Central memory CD8-positive, alpha-beta T cell (primary cell): ENCODE data around the gene GNPDA1.

Experiments
- ATAC-seq: fragments of 150-1000 bp; cut with Tn5 transposase; replicated peaks from 2 replicates; pipeline ENCODE4 v1.10.0; 2022; ENCODE audit warnings: mild to moderate bottlenecking, moderate FRiP score, moderate number of reproducible peaks; ENCODE audit not compliant: poor library complexity, severe bottlenecking; ENCODE audit errors: extremely low read depth
- DNase-seq, 2 donors: peaks; one replicate each; pipeline ENCODE4 v3.0.0; 2021; ENCODE audit warnings: low spot score in 2 of 2
- H3K27ac Mint-ChIP-seq: one replicate; pipeline ENCODE4 v1.8.0; 2022; ENCODE audit warnings: low read depth, mild to moderate bottlenecking, moderate library complexity, mixed read lengths
- H3K27me3 Mint-ChIP-seq: one replicate; pipeline ENCODE4 v1.8.0; 2022; ENCODE audit warnings: mixed read lengths
- H3K36me3 Mint-ChIP-seq: one replicate; pipeline ENCODE4 v1.8.0; 2022; ENCODE audit warnings: mild to moderate bottlenecking, moderate library complexity, mixed read lengths; ENCODE audit not compliant: insufficient read depth
- H3K4me1 Mint-ChIP-seq: one replicate; pipeline ENCODE4 v1.8.0; 2022; ENCODE audit warnings: mixed read lengths
- H3K4me3 Mint-ChIP-seq: one replicate; pipeline ENCODE4 v1.8.0; 2022; ENCODE audit warnings: mild to moderate bottlenecking, moderate library complexity, mixed read lengths
- H3K9me3 Mint-ChIP-seq: one replicate; pipeline ENCODE4 v1.8.0; 2022; ENCODE audit warnings: mixed read lengths

GNPDA1 gene

DNA sequence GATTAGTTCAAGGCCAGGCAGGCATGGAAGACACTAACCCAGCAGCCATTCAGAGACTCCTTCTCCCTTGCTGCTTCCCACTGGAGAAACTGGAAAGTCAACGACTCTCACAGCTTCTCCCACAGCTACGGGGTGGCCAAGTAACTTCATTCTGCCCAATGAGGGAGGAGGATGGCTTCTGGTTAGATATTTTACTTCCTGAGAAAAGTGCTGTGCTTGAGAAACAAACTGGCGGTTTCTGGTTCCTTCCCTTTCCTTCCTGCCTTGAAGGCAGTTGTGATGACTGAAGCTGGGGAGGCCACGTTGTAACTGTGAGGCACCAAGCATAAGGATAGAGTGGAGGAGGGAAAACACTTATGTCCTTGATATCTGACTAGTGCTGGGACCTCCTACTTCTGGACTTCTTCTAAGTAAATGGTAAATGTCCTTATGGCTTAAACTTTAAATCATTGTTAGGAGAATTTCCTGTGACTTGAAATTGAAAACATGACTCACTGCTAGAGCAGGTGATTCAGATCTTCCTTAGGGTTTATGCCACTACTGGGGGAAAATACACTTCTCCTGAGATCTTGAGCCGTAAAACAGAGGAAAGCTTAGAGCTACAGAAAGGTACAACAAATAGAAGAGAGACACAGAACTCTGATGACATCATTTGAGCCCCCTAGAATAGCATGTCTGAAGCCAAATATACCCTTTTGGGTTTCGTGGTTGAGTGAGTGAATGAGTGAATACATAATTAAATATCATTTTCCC lies 3.1 kb upstream of the GNPDA1 start:
- Mint-ChIP-seq H3K4me1 (peaks cover 50% of the 10 kb centered on the region), H3K36me3 (peaks cover 13% of the 10 kb centered on the region), H3K27me3 (no peaks in the 10 kb centered on the region), H3K4me3 (peak overlapping the region; percentile 36), H3K27ac (peak overlapping the region; percentile 83), H3K9me3 (no peaks in the 10 kb centered on the region)
- DNase-seq (no peak), ATAC-seq (peak; percentile 62)

DNA sequence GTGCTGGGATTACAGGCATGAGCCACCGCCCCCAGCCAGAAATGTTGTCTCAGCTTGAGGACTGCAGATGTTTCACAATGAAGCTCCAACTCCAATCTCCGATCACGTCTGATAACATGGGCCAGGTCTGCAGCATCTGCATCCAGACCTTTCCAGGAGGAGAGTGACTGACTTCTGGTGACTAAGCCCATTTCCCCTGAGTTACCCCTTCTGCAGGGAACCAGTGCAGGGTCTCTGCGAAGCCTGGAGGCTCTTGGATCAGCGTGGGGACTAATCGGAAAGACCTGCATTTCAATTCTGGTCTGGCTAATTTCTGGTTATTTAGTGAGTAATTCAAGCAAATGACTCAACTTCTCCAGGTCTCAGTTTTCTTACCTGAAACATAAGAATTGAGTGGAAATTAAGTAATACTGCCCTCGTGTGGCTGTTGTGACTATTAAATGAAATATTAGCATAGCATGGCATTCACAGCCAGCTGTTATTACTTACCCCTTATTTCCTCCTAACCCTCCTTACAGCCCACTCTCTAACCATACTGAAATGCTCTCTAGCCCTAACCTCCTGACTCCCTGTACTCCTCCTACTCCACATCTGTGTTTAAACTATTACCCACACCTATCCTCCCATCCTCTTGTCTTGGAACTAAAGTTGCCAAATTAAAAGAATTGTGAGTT lies 2.2 kb upstream of the GNPDA1 start:
- no peaks in the 10 kb centered on the region for H3K27me3 Mint-ChIP-seq
- DNase-seq: peak in 1 of 2 donors; percentile 39

DNA sequence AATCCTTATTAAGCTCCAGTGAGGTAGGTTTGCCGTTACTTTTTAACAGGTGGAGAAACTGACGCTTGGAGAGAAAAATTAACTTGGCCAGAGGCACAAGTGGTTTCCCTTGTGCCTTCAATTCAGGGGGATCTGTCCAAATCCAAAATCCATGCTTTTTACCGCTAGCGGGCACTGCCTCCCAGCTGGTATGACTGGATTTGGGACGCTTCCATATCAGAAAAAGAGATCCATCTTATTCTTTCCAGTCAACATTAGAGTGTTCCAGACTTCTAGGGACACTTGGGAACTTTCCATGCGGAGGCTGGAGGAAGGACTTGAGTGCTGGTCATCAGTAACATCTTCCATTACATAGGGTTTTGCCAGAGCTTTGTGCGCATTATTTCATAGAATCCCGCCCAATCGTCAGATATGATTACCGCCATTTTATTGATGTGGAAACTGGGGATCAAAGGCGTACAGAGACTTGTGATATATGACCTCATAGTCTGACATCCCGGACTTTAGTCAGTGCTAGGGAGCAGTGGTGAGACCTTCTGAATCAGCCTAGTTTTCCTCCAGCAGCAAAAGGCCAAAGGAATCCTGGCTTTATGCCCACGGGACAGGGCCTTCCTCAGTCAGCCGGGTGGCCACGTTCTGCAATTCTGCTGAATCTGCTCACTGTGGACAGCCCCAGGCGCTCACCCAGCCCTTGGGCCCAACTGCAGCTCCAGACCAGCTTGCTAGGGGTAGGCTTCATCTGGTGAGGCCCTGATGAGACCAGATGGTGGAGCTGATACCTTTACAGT lies 1.1 kb upstream of the GNPDA1 start:
- DNase-seq: no peak
- Mint-ChIP-seq H3K36me3 (peaks cover 13% of the 10 kb centered on the region), H3K4me3 (peak overlapping the region; percentile 77), H3K27ac (peak overlapping the region; percentile 77), H3K4me1 (peaks cover 50% of the 10 kb centered on the region), H3K27me3 (no peaks in the 10 kb centered on the region), H3K9me3 (no peaks in the 10 kb centered on the region)
- no peak for ATAC-seq

More for the DNA sequence above, 2.2 kb upstream of the GNPDA1 start:
- no peaks in the 10 kb centered on the region for H3K9me3 Mint-ChIP-seq
- H3K4me1 Mint-ChIP-seq: peaks cover 50% of the 10 kb centered on the region
- H3K27ac Mint-ChIP-seq: peak overlapping the region; percentile 83
- peaks cover 13% of the 10 kb centered on the region for H3K36me3 Mint-ChIP-seq
- H3K4me3 Mint-ChIP-seq: peak overlapping the region; percentile 36
- ATAC-seq: peak; percentile 53

DNA sequence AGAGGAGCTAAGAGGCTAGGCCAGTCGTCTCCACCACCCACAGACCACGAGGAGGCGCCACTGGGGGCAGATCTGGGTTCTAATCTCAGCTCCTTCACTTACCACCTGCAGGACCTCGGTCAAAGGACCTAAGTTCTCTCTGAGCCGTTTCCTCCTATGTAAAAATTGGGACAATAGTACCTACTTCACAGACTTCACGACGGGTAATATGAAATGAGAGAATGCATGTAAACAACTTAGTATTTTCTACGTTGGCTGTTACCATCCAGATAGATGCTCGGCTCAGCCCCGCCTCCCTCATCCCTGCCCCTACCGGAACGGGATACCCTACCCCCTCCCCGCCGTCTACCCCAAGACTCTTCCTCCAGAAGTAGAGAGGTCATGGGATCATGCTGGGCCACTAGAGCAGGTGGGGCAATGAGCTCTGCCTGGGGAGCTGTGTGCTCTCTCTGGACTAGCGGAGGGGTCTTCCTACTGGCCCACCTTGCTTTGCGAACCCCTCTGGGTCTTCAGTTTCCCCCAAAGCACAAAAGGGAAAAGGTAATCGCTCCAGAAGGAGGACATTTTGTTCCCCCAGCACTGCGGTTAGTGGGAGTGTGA lies 541 bp downstream of the GNPDA1 start:
- H3K27me3 Mint-ChIP-seq: no peaks in the 10 kb centered on the region
- H3K36me3 Mint-ChIP-seq: peaks cover 13% of the 10 kb centered on the region
- ATAC-seq (no peak), DNase-seq (no peak)
- peak overlapping the region; percentile 22 for H3K27ac Mint-ChIP-seq
- H3K9me3 Mint-ChIP-seq: no peaks in the 10 kb centered on the region
- H3K4me3 Mint-ChIP-seq: peak overlapping the region; percentile 77
- peaks cover 49% of the 10 kb centered on the region for H3K4me1 Mint-ChIP-seq

DNA sequence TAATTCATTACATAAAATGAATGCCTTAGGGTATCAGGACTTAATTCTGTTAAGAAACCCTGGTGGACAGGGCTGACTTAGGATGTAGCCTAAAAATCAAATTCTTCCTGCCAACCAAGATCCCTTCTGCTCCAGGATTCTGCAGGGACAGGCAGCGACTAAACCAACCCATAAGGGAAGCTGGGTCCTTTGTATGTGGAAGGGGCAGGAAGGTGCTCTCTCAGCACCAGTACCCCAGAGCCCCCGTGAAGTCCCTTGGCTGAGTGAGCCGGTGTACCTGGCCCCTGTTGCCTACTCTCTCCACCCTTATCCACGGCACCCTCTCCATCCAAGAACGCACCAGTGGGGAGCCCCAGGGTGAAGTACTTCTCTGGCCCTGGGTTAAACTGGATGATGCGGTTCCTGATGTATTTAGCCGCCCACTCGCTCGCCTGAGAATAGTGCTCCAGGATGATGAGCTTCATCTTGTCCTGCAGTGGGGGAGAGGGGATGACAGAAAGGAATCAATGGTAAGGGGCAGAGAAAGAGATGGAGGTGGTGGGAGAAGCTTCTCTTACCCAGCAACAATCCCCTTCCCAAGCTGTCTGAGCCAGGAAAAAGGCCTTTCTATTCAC lies 1.1 kb downstream of the GNPDA1 start:
- H3K4me3 Mint-ChIP-seq: peak overlapping the region; percentile 77
- no peaks in the 10 kb centered on the region for H3K9me3 Mint-ChIP-seq
- ATAC-seq (no peak), DNase-seq (no peak)
- peak overlapping the region; percentile 22 for H3K27ac Mint-ChIP-seq
- peaks cover 14% of the 10 kb centered on the region for H3K36me3 Mint-ChIP-seq
- H3K4me1 Mint-ChIP-seq: peaks cover 51% of the 10 kb centered on the region
- no peaks in the 10 kb centered on the region for H3K27me3 Mint-ChIP-seq

DNA sequence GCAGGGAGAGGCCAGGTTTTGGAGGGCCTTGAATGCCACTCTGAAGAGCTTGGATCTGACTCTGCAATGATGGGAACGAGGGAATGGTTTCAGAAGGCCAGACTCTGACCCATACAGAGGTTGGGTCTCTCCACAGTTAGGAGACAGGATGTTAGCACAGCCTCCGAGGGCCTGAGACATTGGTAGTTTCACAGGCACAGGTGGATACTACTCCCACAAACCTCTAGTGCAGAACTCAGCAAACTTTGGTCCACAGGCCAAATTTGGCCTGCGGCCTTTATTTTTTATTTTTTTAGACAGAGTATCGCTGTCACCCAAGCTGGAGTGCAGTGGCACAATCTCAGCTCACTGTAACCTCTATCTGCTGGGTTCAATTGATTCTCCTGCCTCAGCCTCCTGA lies 2.9 kb downstream of the GNPDA1 start:
- peaks cover 40% of the 10 kb centered on the region for H3K4me1 Mint-ChIP-seq
- H3K4me3 Mint-ChIP-seq: no peak overlapping the region
- H3K9me3 Mint-ChIP-seq: no peaks in the 10 kb centered on the region
- no peak for DNase-seq
- peaks cover 18% of the 10 kb centered on the region for H3K36me3 Mint-ChIP-seq
- H3K27ac Mint-ChIP-seq: no peak overlapping the region
- H3K27me3 Mint-ChIP-seq: no peaks in the 10 kb centered on the region
- no peak for ATAC-seq

DNA sequence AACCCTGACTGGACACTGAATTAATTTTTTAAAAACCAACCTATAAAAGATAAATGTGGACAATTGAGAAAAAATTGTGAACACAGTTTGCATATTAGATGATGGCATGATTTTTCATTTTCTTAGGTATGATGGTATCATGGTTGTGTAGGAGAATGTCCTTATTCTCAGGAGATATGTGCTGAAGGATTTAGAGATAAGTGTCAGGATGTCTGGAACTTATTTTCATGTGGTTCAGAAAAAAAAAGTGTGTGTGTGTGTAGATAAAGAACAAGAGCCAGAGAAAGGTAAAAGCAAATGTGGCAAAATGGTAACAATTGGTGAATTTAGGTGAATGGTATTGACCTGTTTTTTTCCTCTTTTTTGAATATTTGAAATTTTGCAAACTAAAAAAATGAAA lies 4.0 kb downstream of the GNPDA1 start:
- no peaks in the 10 kb centered on the region for H3K9me3 Mint-ChIP-seq
- H3K36me3 Mint-ChIP-seq: peaks cover 20% of the 10 kb centered on the region
- H3K4me3 Mint-ChIP-seq: no peak overlapping the region
- H3K27ac Mint-ChIP-seq: no peak overlapping the region
- no peaks in the 10 kb centered on the region for H3K27me3 Mint-ChIP-seq
- ATAC-seq (no peak), DNase-seq (no peak)
- peaks cover 39% of the 10 kb centered on the region for H3K4me1 Mint-ChIP-seq

DNA sequence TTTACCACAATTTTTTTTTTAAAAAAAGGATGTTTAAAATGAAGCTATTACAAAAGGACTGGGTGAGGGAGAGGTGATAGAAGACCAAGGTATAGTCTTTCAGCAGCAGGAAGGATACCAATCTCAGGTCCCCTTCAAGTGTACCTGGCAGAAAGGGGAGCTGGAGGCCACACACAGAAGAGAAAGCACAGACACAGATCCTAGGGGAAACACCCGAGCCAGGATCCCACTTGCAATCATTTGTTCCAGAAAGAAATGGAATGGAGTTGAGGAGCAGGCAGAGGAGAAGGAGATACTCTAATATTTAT lies 5.6 kb downstream of the GNPDA1 start:
- DNase-seq (no peak), ATAC-seq (no peak)
- Mint-ChIP-seq H3K27ac (peak overlapping the region; percentile 80), H3K36me3 (peaks cover 17% of the 10 kb centered on the region), H3K4me1 (peaks cover 36% of the 10 kb centered on the region), H3K4me3 (peak overlapping the region; percentile 29), H3K9me3 (no peaks in the 10 kb centered on the region), H3K27me3 (no peaks in the 10 kb centered on the region)

DNA sequence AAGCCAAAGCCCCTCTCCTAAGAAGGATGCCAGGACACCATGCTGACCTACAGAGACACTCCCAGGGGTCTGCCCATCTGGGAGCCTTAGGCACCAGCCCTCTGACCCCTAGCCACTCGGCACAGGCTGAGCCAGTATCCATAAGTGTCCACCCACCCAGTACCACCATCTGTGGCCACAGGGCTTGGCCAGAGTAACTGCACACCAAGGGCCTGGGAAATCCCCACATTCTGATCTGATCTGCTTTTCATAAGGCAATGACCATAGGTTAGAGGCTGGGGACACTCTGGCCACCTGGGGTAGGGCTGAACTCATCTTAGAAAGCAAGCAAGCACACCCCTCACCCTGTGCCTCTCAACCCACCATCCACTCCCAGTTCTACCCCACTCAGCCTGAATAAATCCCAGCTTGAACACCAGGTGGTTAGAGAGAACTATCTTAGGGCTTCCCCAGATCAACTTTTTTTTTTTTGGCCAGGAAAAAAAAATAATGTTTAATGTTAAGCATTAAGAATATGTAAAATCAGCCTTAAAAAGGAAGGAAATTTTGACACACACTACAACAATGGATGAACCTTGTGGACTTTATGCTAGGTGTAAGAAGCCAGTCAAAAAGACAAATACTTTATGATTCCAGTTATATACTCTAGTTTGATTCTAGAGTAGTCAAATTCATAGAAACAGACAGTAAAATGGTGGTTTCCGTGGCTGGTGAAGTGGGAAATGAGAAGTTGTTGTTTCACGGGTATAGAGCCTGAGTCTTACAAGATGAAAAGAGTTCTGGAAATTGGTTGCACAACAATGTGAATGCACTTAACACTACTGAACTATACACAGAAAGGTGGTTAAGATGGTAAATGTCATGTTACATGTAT lies 6.2 kb downstream of the GNPDA1 start:
- peak overlapping the region; percentile 80 for H3K27ac Mint-ChIP-seq
- H3K9me3 Mint-ChIP-seq: no peaks in the 10 kb centered on the region
- H3K36me3 Mint-ChIP-seq: peaks cover 13% of the 10 kb centered on the region
- ATAC-seq (peak; percentile 88), DNase-seq (peak in 1 of 2 donors; percentile 16)
- H3K4me1 Mint-ChIP-seq: peaks cover 30% of the 10 kb centered on the region
- no peaks in the 10 kb centered on the region for H3K27me3 Mint-ChIP-seq
- H3K4me3 Mint-ChIP-seq: peak overlapping the region; percentile 29

DNA sequence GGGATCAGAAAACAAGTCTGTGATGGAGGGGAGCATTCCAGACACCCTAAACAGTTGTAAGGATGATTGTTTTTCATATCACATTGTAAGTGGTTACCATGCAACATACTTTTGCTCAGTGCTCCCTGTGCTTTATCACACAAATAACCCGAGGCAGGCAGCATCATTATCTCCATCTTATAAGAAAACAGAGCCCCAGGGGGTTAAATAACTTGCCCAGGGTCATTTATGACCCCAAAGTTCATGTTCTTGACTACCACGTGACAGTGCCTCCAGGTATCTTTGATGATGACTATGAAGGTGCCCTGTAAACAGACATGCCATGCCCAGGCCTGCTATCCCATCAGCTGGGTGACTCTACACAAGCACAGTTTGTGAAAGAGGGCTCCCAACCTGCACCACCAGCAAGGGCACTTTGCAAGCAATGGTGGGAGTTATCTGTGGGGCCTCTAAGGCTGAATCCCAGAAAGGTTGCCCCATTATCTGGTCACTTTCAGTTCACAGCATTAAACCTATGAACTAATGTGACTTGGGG lies 9.5 kb downstream of the GNPDA1 start:
- Mint-ChIP-seq H3K4me3 (no peak overlapping the region), H3K27me3 (no peaks in the 10 kb centered on the region), H3K4me1 (peaks cover 24% of the 10 kb centered on the region), H3K27ac (no peak overlapping the region), H3K9me3 (no peaks in the 10 kb centered on the region), H3K36me3 (peaks cover 17% of the 10 kb centered on the region)
- no peak for ATAC-seq
- DNase-seq: no peak

DNA sequence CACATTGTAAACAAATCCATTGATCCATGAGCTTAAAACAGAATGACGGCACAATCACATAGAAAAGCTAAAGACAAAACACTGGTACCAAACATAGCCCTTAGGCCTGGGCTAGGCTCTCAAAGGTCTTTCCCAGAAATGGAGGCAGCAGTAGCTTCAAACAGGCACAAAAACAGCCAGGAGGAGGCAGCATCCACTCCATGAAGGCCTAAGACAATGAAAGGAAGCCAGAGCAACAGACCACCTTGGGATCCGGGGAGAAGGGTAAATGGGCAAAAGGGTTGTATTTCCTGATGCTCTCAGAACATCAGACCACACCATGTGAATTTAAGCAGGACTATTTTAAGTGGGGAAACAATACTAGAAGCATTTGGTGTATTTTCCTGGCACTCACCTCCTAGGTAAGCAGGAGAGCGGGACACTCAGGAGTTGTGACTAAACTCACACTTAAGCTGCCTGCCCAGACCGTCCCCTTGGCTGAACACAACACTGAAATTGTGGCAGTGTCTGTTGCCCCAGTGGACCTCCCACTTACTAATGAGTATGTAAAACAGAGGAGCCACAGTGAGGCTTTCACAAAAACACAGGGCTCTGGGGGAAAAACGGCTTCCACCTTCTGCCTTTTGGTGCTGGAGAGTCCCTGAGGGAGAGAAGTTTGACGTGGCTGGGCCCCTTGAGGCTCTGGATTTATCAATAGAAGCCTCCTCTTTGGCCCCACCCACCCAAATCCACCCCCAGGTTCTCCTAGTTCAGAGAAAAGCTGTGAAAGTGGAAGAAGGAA lies 11.9 kb downstream of the GNPDA1 start:
- DNase-seq (no peak), ATAC-seq (no peak)
- H3K4me1 Mint-ChIP-seq: no peaks in the 10 kb centered on the region
- no peaks in the 10 kb centered on the region for H3K27me3 Mint-ChIP-seq
- H3K36me3 Mint-ChIP-seq: peaks cover 13% of the 10 kb centered on the region
- H3K4me3 Mint-ChIP-seq: no peak overlapping the region
- no peaks in the 10 kb centered on the region for H3K9me3 Mint-ChIP-seq
- peak overlapping the region; percentile 74 for H3K27ac Mint-ChIP-seq
